OCI-LY7 (cell line): Measurements from ENCODE around the gene TMEM238L.

Experiments used
- CTCF ChIP-seq: fragments of 200-600 bp; sonication (generic); conservative IDR thresholded peaks from 2 replicates; pipeline ENCODE4 v1.5.1; 2014; ENCODE audit warnings: mild to moderate bottlenecking, antibody characterized with exemption, low read length, moderate library complexity, mixed read lengths
- EZH2phosphoT487 ChIP-seq: fragments of 200-600 bp; sonication (generic); IDR thresholded peaks from 2 replicates; pipeline ENCODE4 v1.6.1; 2018; ENCODE audit warnings: low read depth, borderline replicate concordance, mild to moderate bottlenecking, mixed run types, antibody characterized with exemption, low read length, moderate library complexity, mixed read lengths

- TF ChIP-seq CTCF, result no peak
- TF ChIP-seq EZH2phosphoT487, result no peak
These were observed 2.0 kb upstream of the TMEM238L start for GRCh38 chr17:10805911-10806310.
